ENCODE data around the gene GPR55. TPM values are rescaled to one million over a fixed set of nuclear protein-coding genes. Genes with fewer than 3 reads are reported as not detected.

Gene GPR55
- total and polyA plus RNA-seq, 2 of the 8 experiments (the other 6 are each of a cell fraction or from before 2014, with no cell fraction given), result not detected

DNA sequence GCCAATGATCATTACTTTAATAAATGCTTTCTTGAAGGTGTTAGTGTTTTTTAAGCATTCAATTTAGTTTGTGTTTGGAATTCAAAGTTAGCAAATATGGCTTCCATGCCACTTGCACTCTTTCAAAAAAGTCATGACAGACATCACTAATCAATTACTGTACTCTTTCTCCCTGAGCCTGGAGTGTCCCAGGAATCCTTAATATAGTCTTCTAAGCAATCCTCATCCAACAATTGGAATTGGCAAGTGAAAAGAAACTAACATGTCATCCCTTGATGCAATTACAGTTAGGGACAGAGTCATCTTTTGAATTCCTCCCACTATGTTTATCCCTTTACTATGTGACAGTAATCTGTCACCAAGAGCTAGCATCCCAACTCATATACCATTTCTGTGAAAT lies 29.7 kb upstream of the GPR55 start (continued):
- TF ChIP-seq TAF7 (optimal IDR thresholded peaks at IDR 0.05; ENCODE audit: borderline replicate concordance, low read depth, low read length) (no peak), KDM4A (IDR thresholded peaks at IDR 0.05; ENCODE audit: low read depth, low read length, severe bottlenecking) (no peak), RAD21 (IDR thresholded peaks at IDR 0.05 in 1 of 2, conservative IDR thresholded peaks at IDR 0.05 in 1 of 2; ENCODE audit: low read depth in 2 of 2, low read length in 2 of 2) (no peak)

All from H1 (cell line).